A549 (cell line): ENCODE measurements around the gene DDO. TPM values are rescaled to one million over a fixed set of nuclear protein-coding genes. Genes with fewer than 3 reads are reported as not detected.

Experiments used
- ATAC-seq, 2 experiments: fragments of 200-7000 bp in 1 of 2; fragments of >200 bp in 1 of 2; cut with Nextera tagmentation in 1 of 2; cut with Tn5 transposase in 1 of 2; 3 replicates each; pipeline versions ENCODE4 v1.8.0 to v1.9.1; 2018 to 2020; ENCODE audit warnings: mild to moderate bottlenecking in 1 of 2, moderate library complexity in 1 of 2
- CTCF ChIA-PET: fragments of 300-600 bp; sonication (Branson Sonifier 250); formaldehyde crosslinking; extraction: SDS; loops from one replicate; lab custom pipeline; 2021; ENCODE audit warnings: antibody characterized with exemption, inconsistent platforms; lab: Yijun Ruan, JAX
- POLR2A ChIA-PET: fragments of 350-600 bp; formaldehyde crosslinking; extraction: SDS; loops from one replicate; lab custom pipeline; 2021; ENCODE audit warnings: antibody characterized with exemption, inconsistent platforms; lab: Yijun Ruan, JAX
- DNase-seq, 2 experiments: peaks; one replicate each; pipeline versions ENCODE4 v3.0.0 to v3.0.0-alpha.2; 2011 to 2016; ENCODE audit warnings: low read depth in 1 of 2, low spot score in 1 of 2
- FAIRE-seq: peaks from 2 replicates; lab custom pipeline; 2011; peaks lifted over from hg19 to GRCh38; lab: Jason Lieb, UNC
- H3K27ac ChIP-seq, 2 experiments: fragments of >200 bp; sonication (Bioruptor Twin); formaldehyde crosslinking; 3 replicates each; pipeline ENCODE4 v1.5.1; 2016 to 2017
- H3K4me1 ChIP-seq: fragments of >200 bp; sonication (Bioruptor Twin); formaldehyde crosslinking; 3 replicates; pipeline ENCODE4 v1.6.1; 2016
- H3K4me2 ChIP-seq: fragments of >200 bp; sonication (Bioruptor Twin); formaldehyde crosslinking; 3 replicates; pipeline ENCODE4 v1.6.1; 2016
- H3K4me3 ChIP-seq: fragments of >200 bp; sonication (Bioruptor Twin); formaldehyde crosslinking; 3 replicates; pipeline ENCODE4 v1.5.1; 2016
- H3K9me3 ChIP-seq: fragments of >200 bp; sonication (Bioruptor Twin); formaldehyde crosslinking; 3 replicates; pipeline ENCODE4 v1.6.1; 2016
- ATOH8 ChIP-seq: fragments of 250-450 bp; sonication (Bioruptor Pico); IDR thresholded peaks from 2 replicates; pipeline ENCODE4 v1.5.0; 2020; ENCODE audit warnings: low read depth, mild to moderate bottlenecking, moderate library complexity
- BCL3 ChIP-seq: fragments of >200 bp; sonication (Bioruptor Twin); formaldehyde crosslinking; IDR thresholded peaks from 3 replicates; pipeline ENCODE4 v1.6.1; 2016
- BHLHE40 ChIP-seq: IDR thresholded peaks from 2 replicates; pipeline ENCODE4 v1.6.1; 2012; ENCODE audit warnings: low read depth, low read length, inconsistent platforms
- CHD2 ChIP-seq: fragments of 150-350 bp; IDR thresholded peaks from 2 replicates; pipeline ENCODE4 v1.6.1; 2014; ENCODE audit warnings: low read length; ENCODE audit not compliant: partially characterized antibody
- CHD4 ChIP-seq: fragments of 200-600 bp; sonication (generic); IDR thresholded peaks from 2 replicates; pipeline ENCODE4 v1.6.1; 2016; ENCODE audit warnings: antibody characterized with exemption, mild to moderate bottlenecking, borderline replicate concordance
- EHMT2 ChIP-seq: fragments of 200-600 bp; sonication (generic); IDR thresholded peaks from 2 replicates; pipeline ENCODE4 v1.6.1; 2016; ENCODE audit warnings: antibody characterized with exemption, low read depth, mild to moderate bottlenecking, moderate library complexity
- EP300 ChIP-seq, 2 experiments: fragments of >200 bp; sonication (Bioruptor Twin); formaldehyde crosslinking; IDR thresholded peaks; 2 replicates in 1 of 2; 3 replicates in 1 of 2; pipeline ENCODE4 v1.6.1; 2016 to 2017
- FOSB ChIP-seq: fragments of 250-450 bp; sonication (Bioruptor Pico); IDR thresholded peaks from 2 replicates; pipeline ENCODE4 v1.5.0; 2020; ENCODE audit warnings: mild to moderate bottlenecking, moderate library complexity
- FOXS1 ChIP-seq: fragments of 250-450 bp; sonication (Bioruptor Pico); IDR thresholded peaks from 2 replicates; pipeline ENCODE4 v1.5.0; 2020; ENCODE audit warnings: mild to moderate bottlenecking, moderate library complexity
- HDAC2 ChIP-seq: fragments of 200-600 bp; sonication (generic); IDR thresholded peaks from 2 replicates; pipeline ENCODE4 v1.6.1; 2016
- HMGXB4 ChIP-seq: fragments of 250-450 bp; sonication (Bioruptor Pico); IDR thresholded peaks from 2 replicates; pipeline ENCODE4 v1.5.0; 2021; ENCODE audit warnings: mild to moderate bottlenecking, moderate library complexity, borderline replicate concordance
- HOXA7 ChIP-seq: fragments of 250-450 bp; sonication (Bioruptor Pico); IDR thresholded peaks from 2 replicates; pipeline ENCODE4 v1.5.0; 2020; ENCODE audit warnings: mild to moderate bottlenecking, moderate library complexity
- HOXB13 ChIP-seq: fragments of 250-450 bp; sonication (Bioruptor Pico); IDR thresholded peaks from 2 replicates; pipeline ENCODE4 v1.5.0; 2020; ENCODE audit warnings: low read depth, mild to moderate bottlenecking, moderate library complexity
- HOXB5 ChIP-seq: fragments of 250-450 bp; sonication (Bioruptor Pico); IDR thresholded peaks from 2 replicates; pipeline ENCODE4 v1.5.0; 2020; ENCODE audit warnings: mild to moderate bottlenecking, moderate library complexity
- JUN ChIP-seq, 2 experiments: fragments of >200 bp; sonication (Bioruptor Twin); formaldehyde crosslinking; IDR thresholded peaks; 2 replicates in 1 of 2; 3 replicates in 1 of 2; pipeline ENCODE4 v1.6.1; 2016 to 2017
- KDM1A ChIP-seq: fragments of 200-600 bp; sonication (generic); IDR thresholded peaks from 2 replicates; pipeline ENCODE4 v1.6.1; 2016; ENCODE audit warnings: low read depth, mild to moderate bottlenecking
- KDM5A ChIP-seq: fragments of 200-600 bp; sonication (generic); IDR thresholded peaks from 2 replicates; pipeline ENCODE4 v1.6.1; 2016; ENCODE audit warnings: antibody characterized with exemption, mild to moderate bottlenecking
- MYC ChIP-seq: IDR thresholded peaks from 2 replicates; pipeline ENCODE4 v1.6.1; 2012; ENCODE audit warnings: mild to moderate bottlenecking, inconsistent platforms, low read length, improper control_type of control experiment, borderline replicate concordance
- NFE2L2 ChIP-seq: fragments of 150-350 bp; conservative IDR thresholded peaks from 2 replicates; pipeline ENCODE4 v1.6.1; 2014; ENCODE audit warnings: low read length
- NPAS2 ChIP-seq: fragments of 250-450 bp; sonication (Bioruptor Pico); IDR thresholded peaks from 2 replicates; pipeline ENCODE4 v1.8.0; 2022; ENCODE audit warnings: mild to moderate bottlenecking, moderate library complexity, borderline replicate concordance
- PHF8 ChIP-seq: fragments of 200-600 bp; sonication (generic); IDR thresholded peaks from 2 replicates; pipeline ENCODE4 v1.6.1; 2016; ENCODE audit warnings: low read depth, mild to moderate bottlenecking, antibody characterized with exemption, moderate library complexity, borderline replicate concordance
- RFX5 ChIP-seq: fragments of 450-650 bp; IDR thresholded peaks from 2 replicates; pipeline ENCODE4 v1.7.1; 2014; ENCODE audit warnings: antibody characterized with exemption, mild to moderate bottlenecking, moderate library complexity
- TFCP2L1 ChIP-seq: fragments of 250-450 bp; sonication (Bioruptor Pico); IDR thresholded peaks from 2 replicates; pipeline ENCODE4 v1.5.0; 2021; ENCODE audit warnings: mild to moderate bottlenecking
- TP53 ChIP-seq: fragments of 250-450 bp; sonication (Bioruptor Pico); IDR thresholded peaks from 2 replicates; pipeline ENCODE4 v1.5.0; 2021; ENCODE audit warnings: mild to moderate bottlenecking, moderate library complexity
- USF2 ChIP-seq: fragments of 450-650 bp; IDR thresholded peaks from 2 replicates; pipeline ENCODE4 v1.6.1; 2014; ENCODE audit warnings: antibody characterized with exemption
- WGBS: methylation state at CpG from one replicate; pipeline ENCODE4 v1.1.6; 2017; ENCODE audit errors: missing lambda C conversion rate; 5-methylcytosine and 5-hydroxymethylcytosine counted together
- polyA plus RNA-seq, 4 experiments: library from polyadenylated mRNA; depleted of rRNA in 3 of 4; stranded (reverse); fragments of >200 nt; fragmentation: RNase III in 1 of 4; extraction: RNeasy Plus Mini Kit Qiagen cat#74134 plus additional on column Dnase treatment in 1 of 4; gene quantifications; 2 replicates in 3 of 4; 3 replicates in 1 of 4; pipeline ENCODE4 v1.2.3, GENCODE V29; 2011 to 2017

The DDO gene
- polyA plus RNA-seq, 2 of the 4 experiments (the other 2 are of a cell fraction) = 0.04 to 0.05 TPM

- DNase-seq (no peak), FAIRE-seq (no peak), ATAC-seq (no peak)
- no peak overlapping the region for H3K4me3 ChIP-seq
- H3K4me1 ChIP-seq = no peaks in the 10 kb centered on the region
- CTCF ChIA-PET = no interaction called here
- H3K4me2 ChIP-seq = no peak overlapping the region
- POLR2A ChIA-PET = no interaction called here
- no peak for TF ChIP-seq CHD2
- TF ChIP-seq HDAC2 = no peak
- no peak for TF ChIP-seq BHLHE40
- TF ChIP-seq JUN (IDR thresholded peaks at IDR 0.05) = no peak
- TF ChIP-seq NPAS2 (CRISPR knock-in tag) = no peak
- no peak for TF ChIP-seq EHMT2
- TF ChIP-seq BCL3 = no peak
- no peak for TF ChIP-seq FOXS1
- TF ChIP-seq FOSB (CRISPR knock-in tag) = no peak
- no peak for TF ChIP-seq HOXB5 (CRISPR knock-in tag)
- TF ChIP-seq EP300 (IDR thresholded peaks at IDR 0.05) = no peak
- H3K9me3 ChIP-seq = no peaks in the 10 kb centered on the region; the same call in 2 of the 3 replicates
- H3K27ac ChIP-seq = no peak overlapping the region
- WGBS = 24% methylated on average over 4 of the region's 4 CpGs
Measured at GRCh38 chr6:110421749-110422443, 6.5 kb upstream of the DDO start.

GRCh38 chr6:110419028-110419739 lies 3.8 kb upstream of the DDO start:
- 30% methylated on average over 4 of the region's 6 CpGs for WGBS
- no peak for ATAC-seq
- CTCF ChIA-PET = no interaction called here
- Histone ChIP-seq H3K4me3 (no peak overlapping the region), H3K27ac (no peak overlapping the region), H3K4me1 (no peaks in the 10 kb centered on the region), H3K9me3 (no peaks in the 10 kb centered on the region; the same call in 2 of the 3 replicates), H3K4me2 (no peak overlapping the region)
- no peak for DNase-seq
- TF ChIP-seq TP53 (CRISPR knock-in tag) (no peak), HMGXB4 (CRISPR knock-in tag) (no peak), EHMT2 (no peak), HOXB13 (CRISPR knock-in tag) (no peak), RFX5 (no peak), KDM1A (no peak), CHD4 (no peak), TFCP2L1 (CRISPR knock-in tag) (no peak), PHF8 (no peak), FOXS1 (no peak), HOXA7 (CRISPR knock-in tag) (no peak), NFE2L2 (no peak), KDM5A (no peak), USF2 (no peak), MYC (no peak), HDAC2 (no peak), BHLHE40 (no peak), ATOH8 (no peak)
- FAIRE-seq = no peak
- POLR2A ChIA-PET = no interaction called here
